Calu3 (cell line): ENCODE results near the gene TMED6. TPM values are rescaled to one million over a fixed set of nuclear protein-coding genes. Genes with fewer than 3 reads are reported as not detected.
A peak's percentile ranks its signal among the peaks of the same experiment; 100 is the strongest.

Experiments
- BruUV-seq: library from RNA; stranded (reverse); fragments of 400-500 nt; replicated peaks from 2 replicates; lab custom pipeline; 2021; lab: Mats Ljungman, UMichigan
- CTCF ChIA-PET: fragments of 300-600 bp; sonication (Branson Sonifier 250); formaldehyde crosslinking; loops from one replicate; lab custom pipeline; 2022; ENCODE audit warnings: antibody characterized with exemption; lab: Charles Lee
- DNase-seq: peaks from one replicate; pipeline ENCODE4 v3.0.0; 2022
- H3K27ac Mint-ChIP-seq: one replicate; pipeline ENCODE4 v1.8.0; 2022; ENCODE audit warnings: mixed read lengths; ENCODE audit not compliant: unreplicated experiment
- H3K27me3 Mint-ChIP-seq: one replicate; pipeline ENCODE4 v1.8.0; 2022; ENCODE audit warnings: mixed read lengths; ENCODE audit not compliant: unreplicated experiment
- H3K36me3 Mint-ChIP-seq: one replicate; pipeline ENCODE4 v1.8.0; 2022; ENCODE audit warnings: mild to moderate bottlenecking, moderate library complexity, mixed read lengths; ENCODE audit not compliant: insufficient read depth, unreplicated experiment
- H3K4me1 Mint-ChIP-seq: one replicate; pipeline ENCODE4 v1.8.0; 2022; ENCODE audit warnings: mild to moderate bottlenecking, low read depth, mixed read lengths; ENCODE audit not compliant: unreplicated experiment
- H3K4me3 Mint-ChIP-seq: one replicate; pipeline ENCODE4 v1.8.0; 2022; ENCODE audit warnings: mild to moderate bottlenecking, low read depth, moderate library complexity, mixed read lengths; ENCODE audit not compliant: unreplicated experiment
- H3K9me3 Mint-ChIP-seq: one replicate; pipeline ENCODE4 v1.8.0; 2022; ENCODE audit warnings: low read depth, mixed read lengths; ENCODE audit not compliant: unreplicated experiment
- CTCF ChIP-seq: fragments of 200-600 bp; IDR thresholded peaks from one replicate; pipeline ENCODE4 v1.8.0; 2022; ENCODE audit warnings: antibody characterized with exemption; ENCODE audit not compliant: unreplicated experiment
- intact Hi-C: fragments of 100-400 bp; cut with micrococcal nuclease; formaldehyde crosslinking; loops from one replicate; pipeline ENCODE4 v1.10.0; 2022; ENCODE audit not compliant: unreplicated experiment
- total RNA-seq: library from RNA; stranded (reverse); gene quantifications from 2 replicates; pipeline ENCODE4 v1.2.3, GENCODE V29; 2022

Gene TMED6
- total RNA-seq, 1 experiment from 2014 or later = 1.4 TPM

- intact Hi-C loops = no loop called here
- TF ChIP-seq CTCF = no peak
- H3K4me1 Mint-ChIP-seq = peaks cover 16% of the 10 kb centered on the region
- no peak for DNase-seq
- no peak overlapping the region for H3K4me3 Mint-ChIP-seq
- H3K36me3 Mint-ChIP-seq = peaks cover 68% of the 10 kb centered on the region
- no peak overlapping the region for H3K27ac Mint-ChIP-seq
- no TSS peak for BruUV-seq
- no peaks in the 10 kb centered on the region for H3K27me3 Mint-ChIP-seq
- CTCF ChIA-PET = no interaction called here
- H3K9me3 Mint-ChIP-seq = no peaks in the 10 kb centered on the region
Observed at GRCh38 chr16:69344171-69344570, 7.4 kb downstream of the TMED6 start.

GRCh38 chr16:69340095-69340644, 11.4 kb downstream of the TMED6 start:
- BruUV-seq = TSS peak; percentile 72
- peaks cover 99% of the 10 kb centered on the region for H3K36me3 Mint-ChIP-seq

GRCh38 chr16:69339289-69340094, 12.1 kb downstream of the TMED6 start, which contains the start of the genes COG8 and NIP7:
Gene COG8 (minus strand): TSS chr16:69339564. CDS start chr16:69339552, 12 bp downstream.
Gene NIP7 (plus strand): TSS chr16:69339772. CDS start chr16:69339830, 58 bp downstream.
- BruUV-seq = no TSS peak
- Mint-ChIP-seq H3K9me3 (no peaks in the 10 kb centered on the region), H3K27ac (peak within 1 kb of the TSS; percentile 95), H3K4me1 (peaks cover 33% of the 10 kb centered on the region), H3K4me3 (peak within 1 kb of the TSS; percentile 94), H3K36me3 (peaks cover 99% of the 10 kb centered on the region), H3K27me3 (no peaks in the 10 kb centered on the region)
- peak; percentile 97 for DNase-seq
- intact Hi-C loops = no loop called here
- peak; percentile 93 for TF ChIP-seq CTCF
- CTCF ChIA-PET = interaction anchor here (0.6 kb wide), 1 partner anchor 65 kb away, joined by 6 read pairs; no protein-coding TSS in a partner anchor

More at GRCh38 chr16:69340095-69340644, 11.4 kb downstream of the TMED6 start:
- H3K4me1 Mint-ChIP-seq = peaks cover 33% of the 10 kb centered on the region
- no peaks in the 10 kb centered on the region for H3K9me3 Mint-ChIP-seq
- H3K4me3 Mint-ChIP-seq = peak overlapping the region; percentile 94
- CTCF ChIA-PET = no interaction called here
- DNase-seq = no peak
- no peaks in the 10 kb centered on the region for H3K27me3 Mint-ChIP-seq
- no peak for TF ChIP-seq CTCF
- intact Hi-C loops = no loop called here
- peak overlapping the region; percentile 95 for H3K27ac Mint-ChIP-seq

- BruUV-seq = TSS peak; percentile 60
- Mint-ChIP-seq H3K36me3 (peaks cover 97% of the 10 kb centered on the region), H3K27ac (peak overlapping the region; percentile 95), H3K4me1 (peaks cover 33% of the 10 kb centered on the region), H3K4me3 (peak overlapping the region; percentile 94), H3K27me3 (no peaks in the 10 kb centered on the region), H3K9me3 (no peaks in the 10 kb centered on the region)
- no peak for DNase-seq
- intact Hi-C loops = no loop called here
- no peak for TF ChIP-seq CTCF
- CTCF ChIA-PET = interaction anchor here (0.6 kb wide), 1 partner anchor 66 kb away, joined by 6 read pairs; no protein-coding TSS in a partner anchor
Observed at GRCh38 chr16:69338557-69339288, 12.9 kb downstream of the TMED6 start.
